Omental fat pad (tissue), 4 donors: Measurements from ENCODE around the gene CYP2B6. TPM values are rescaled to one million over a fixed set of nuclear protein-coding genes. Genes with fewer than 3 reads are reported as not detected.

ENCODE experiments used
- ATAC-seq: fragments of 150-250 bp; one replicate; pipeline ENCODE4 v1.9.1; 2016; ENCODE audit warnings: mild to moderate bottlenecking, moderate library complexity; ENCODE audit not compliant: low FRiP score
- DNase-seq: peaks from one replicate; pipeline ENCODE4 v3.0.0-alpha.2; 2019; ENCODE audit warnings: low spot score
- CTCF ChIP-seq, 3 donors: fragments of 450-650 bp; IDR thresholded peaks; one replicate each; pipeline ENCODE4 v1.5.1; 2016 to 2017; ENCODE audit warnings: antibody characterized with exemption in 3 of 3, mild to moderate bottlenecking in 3 of 3, moderate library complexity in 2 of 3
- total RNA-seq, 4 donors: library from RNA; depleted of rRNA; stranded (reverse); fragments of >200 nt; gene quantifications; one replicate each; pipeline ENCODE4 v1.1.0, GENCODE V29; 2016

Gene CYP2B6
- total RNA-seq, 4 donors from 2014 or later, result not detected

GRCh38 chr19:41016488-41017071 is 25.5 kb downstream of the CYP2B6 start:
- no peak for DNase-seq
- no peak for TF ChIP-seq CTCF (IDR thresholded peaks at IDR 0.05)
- no peak for ATAC-seq

GRCh38 chr19:41018736-41019290 is 27.7 kb downstream of the CYP2B6 start:
- DNase-seq (no peak), ATAC-seq (no peak)
- no peak for TF ChIP-seq CTCF (IDR thresholded peaks at IDR 0.05)

GRCh38 chr19:41019346-41019745 is 28.3 kb downstream of the CYP2B6 start:
- ATAC-seq (no peak), DNase-seq (no peak)
- no peak for TF ChIP-seq CTCF (IDR thresholded peaks at IDR 0.05)

- no peak for DNase-seq
- no peak for ATAC-seq
- TF ChIP-seq CTCF (IDR thresholded peaks at IDR 0.05), result no peak
Observed at GRCh38 chr19:41023193-41023592, 32.1 kb downstream of the CYP2B6 start.

- TF ChIP-seq CTCF (IDR thresholded peaks at IDR 0.05), result no peak
- ATAC-seq (no peak), DNase-seq (no peak)
Observed at GRCh38 chr19:41025411-41025810, 34.3 kb downstream of the CYP2B6 start.

GRCh38 chr19:41025871-41026270 is 34.8 kb downstream of the CYP2B6 start:
- DNase-seq, result no peak
- no peak for ATAC-seq
- TF ChIP-seq CTCF (IDR thresholded peaks at IDR 0.05), result no peak

GRCh38 chr19:41027273-41027967 is 36.3 kb downstream of the CYP2B6 start:
- no peak for TF ChIP-seq CTCF (IDR thresholded peaks at IDR 0.05)
- DNase-seq, result no peak
- ATAC-seq, result no peak
